Erythroblast (primary cell): Measurements from ENCODE around the gene DNAJB1.
"Not testable (repeated sequence)": the region's sequence is repeated elsewhere in the genome, so short reads cannot be mapped to it uniquely, and the experiment has no call there.

Experiments used
- GATA1 ChIP-seq: IDR thresholded peaks from 2 replicates; pipeline ENCODE4 v1.6.1; 2011; ENCODE audit warnings: low read depth, mild to moderate bottlenecking, control low read depth, low read length, moderate library complexity
- POLR2A ChIP-seq: IDR thresholded peaks from 2 replicates; pipeline ENCODE4 v1.6.1; 2011; ENCODE audit warnings: mild to moderate bottlenecking, low read length

GRCh38 chr19:14504575-14504974 is 13.6 kb downstream of the DNAJB1 start:
- not testable (repeated sequence) for TF ChIP-seq POLR2A, GATA1
